HUES48 (cell line): Measurements from ENCODE around the gene LAMC1.

ENCODE experiments used
- H3K27ac ChIP-seq: one replicate; pipeline ENCODE4 v1.7.0; 2013; ENCODE audit warnings: low read depth, low read length, inconsistent platforms
- H3K27me3 ChIP-seq: 2 replicates; pipeline ENCODE4 v1.6.1; 2013; ENCODE audit warnings: mild to moderate bottlenecking, low read length; ENCODE audit not compliant: control insufficient read depth, insufficient read depth
- H3K36me3 ChIP-seq: 2 replicates; pipeline ENCODE4 v1.6.1; 2013; ENCODE audit warnings: low read length; ENCODE audit not compliant: control insufficient read depth, insufficient read depth
- H3K4me1 ChIP-seq: 2 replicates; pipeline ENCODE4 v1.6.1; 2013; ENCODE audit warnings: mild to moderate bottlenecking, low read length; ENCODE audit not compliant: control insufficient read depth, insufficient read depth
- H3K4me3 ChIP-seq: 2 replicates; pipeline ENCODE4 v1.5.1; 2013; ENCODE audit warnings: mild to moderate bottlenecking, low read depth, low read length
- H3K9ac ChIP-seq: 2 replicates; pipeline ENCODE4 v1.6.1; 2013; ENCODE audit warnings: mild to moderate bottlenecking, low read depth, low read length, moderate library complexity
- H3K9me3 ChIP-seq: 2 replicates; pipeline ENCODE4 v1.6.1; 2013; ENCODE audit warnings: low read length; ENCODE audit not compliant: control insufficient read depth, insufficient read depth

LAMC1 gene

GRCh38 chr1:183023146-183023600, at the start of gene LAMC1:
LAMC1 (plus strand) TSS chr1:183023420; CDS start chr1:183023717, 297 bp downstream.
- Histone ChIP-seq H3K27ac (peak within 1 kb of the TSS; percentile 93), H3K27me3 (peaks cover 6% of the 10 kb centered on the region), H3K36me3 (no peaks in the 10 kb centered on the region), H3K9ac (peak within 1 kb of the TSS; percentile 83), H3K9me3 (no peaks in the 10 kb centered on the region), H3K4me1 (peaks cover 58% of the 10 kb centered on the region), H3K4me3 (peak within 1 kb of the TSS; percentile 83)

GRCh38 chr1:182974506-182975191, 48.6 kb upstream of the LAMC1 start:
- H3K36me3 ChIP-seq = no peaks in the 10 kb centered on the region
- H3K27me3 ChIP-seq = no peaks in the 10 kb centered on the region
- 0 out of 2 replicates have a peak, but pooled peaks cover 2% of the 10 kb centered on the region for H3K4me1 ChIP-seq
- no peak overlapping the region for H3K4me3 ChIP-seq
- no peaks in the 10 kb centered on the region for H3K9me3 ChIP-seq
- H3K9ac ChIP-seq = no peak overlapping the region
- no peak overlapping the region for H3K27ac ChIP-seq

- no peaks in the 10 kb centered on the region for H3K9me3 ChIP-seq
- H3K27ac ChIP-seq = no peak overlapping the region
- no peak overlapping the region for H3K4me3 ChIP-seq
- no peaks in the 10 kb centered on the region for H3K27me3 ChIP-seq
- H3K36me3 ChIP-seq = no peaks in the 10 kb centered on the region
- H3K9ac ChIP-seq = no peak overlapping the region
- H3K4me1 ChIP-seq = 0 out of 2 replicates have a peak, but pooled peaks cover 2% of the 10 kb centered on the region
These were observed 45.7 kb upstream of the LAMC1 start for GRCh38 chr1:182977480-182977879.

- H3K9me3 ChIP-seq = no peaks in the 10 kb centered on the region
- no peaks in the 10 kb centered on the region for H3K27me3 ChIP-seq
- H3K36me3 ChIP-seq = no peaks in the 10 kb centered on the region
- no peak overlapping the region for H3K27ac ChIP-seq
- H3K4me1 ChIP-seq = 0 out of 2 replicates have a peak, but pooled peaks cover 2% of the 10 kb centered on the region
- H3K4me3 ChIP-seq = no peak overlapping the region
- no peak overlapping the region for H3K9ac ChIP-seq
These were observed 44.9 kb upstream of the LAMC1 start for GRCh38 chr1:182978151-182978853.

- no peaks in the 10 kb centered on the region for H3K4me1 ChIP-seq
- no peaks in the 10 kb centered on the region for H3K36me3 ChIP-seq
- H3K4me3 ChIP-seq = no peak overlapping the region
- no peak overlapping the region for H3K27ac ChIP-seq
- H3K27me3 ChIP-seq = no peaks in the 10 kb centered on the region
- no peak overlapping the region for H3K9ac ChIP-seq
- H3K9me3 ChIP-seq = no peaks in the 10 kb centered on the region
These were observed 39.1 kb upstream of the LAMC1 start for GRCh38 chr1:182984138-182984537.

- Histone ChIP-seq H3K9ac (no peak overlapping the region), H3K27me3 (no peaks in the 10 kb centered on the region), H3K9me3 (no peaks in the 10 kb centered on the region), H3K36me3 (no peaks in the 10 kb centered on the region), H3K27ac (no peak overlapping the region), H3K4me3 (no peak overlapping the region), H3K4me1 (no peaks in the 10 kb centered on the region)
These were observed 38.6 kb upstream of the LAMC1 start for GRCh38 chr1:182984621-182985020.

- Histone ChIP-seq H3K27me3 (no peaks in the 10 kb centered on the region), H3K4me1 (no peaks in the 10 kb centered on the region), H3K9me3 (no peaks in the 10 kb centered on the region), H3K4me3 (no peak overlapping the region), H3K27ac (no peak overlapping the region), H3K36me3 (no peaks in the 10 kb centered on the region), H3K9ac (no peak overlapping the region)
These were observed 37.3 kb upstream of the LAMC1 start for GRCh38 chr1:182985876-182986275.

- Histone ChIP-seq H3K4me1 (no peaks in the 10 kb centered on the region), H3K9ac (no peak overlapping the region), H3K4me3 (no peak overlapping the region), H3K9me3 (no peaks in the 10 kb centered on the region), H3K27ac (no peak overlapping the region), H3K27me3 (no peaks in the 10 kb centered on the region), H3K36me3 (no peaks in the 10 kb centered on the region)
These were observed 32.6 kb upstream of the LAMC1 start for GRCh38 chr1:182990413-182991144.

GRCh38 chr1:182993746-182994145, 29.5 kb upstream of the LAMC1 start:
- no peaks in the 10 kb centered on the region for H3K27me3 ChIP-seq
- H3K4me1 ChIP-seq = no peaks in the 10 kb centered on the region
- H3K4me3 ChIP-seq = no peak overlapping the region
- no peak overlapping the region for H3K9ac ChIP-seq
- H3K36me3 ChIP-seq = no peaks in the 10 kb centered on the region
- H3K27ac ChIP-seq = no peak overlapping the region
- no peaks in the 10 kb centered on the region for H3K9me3 ChIP-seq

GRCh38 chr1:182995894-182996293, 27.3 kb upstream of the LAMC1 start:
- Histone ChIP-seq H3K4me3 (no peak overlapping the region), H3K4me1 (no peaks in the 10 kb centered on the region), H3K36me3 (no peaks in the 10 kb centered on the region), H3K9me3 (no peaks in the 10 kb centered on the region), H3K27me3 (no peaks in the 10 kb centered on the region), H3K9ac (no peak overlapping the region), H3K27ac (no peak overlapping the region)

- H3K9ac ChIP-seq = no peak overlapping the region
- H3K27ac ChIP-seq = no peak overlapping the region
- no peak overlapping the region for H3K4me3 ChIP-seq
- no peaks in the 10 kb centered on the region for H3K36me3 ChIP-seq
- no peaks in the 10 kb centered on the region for H3K9me3 ChIP-seq
- no peaks in the 10 kb centered on the region for H3K4me1 ChIP-seq
- no peaks in the 10 kb centered on the region for H3K27me3 ChIP-seq
These were observed 26.4 kb upstream of the LAMC1 start for GRCh38 chr1:182996816-182997215.
